GM12875 (cell line): ENCODE results near the gene WIZ.

ENCODE experiments used
- H3K4me3 ChIP-seq: one replicate; pipeline ENCODE4 v1.5.1; 2011; ENCODE audit warnings: low read depth, low read length, control low read depth
- TF ChIP-seq, protein P1 (sequence below): IDR thresholded peaks from 2 replicates; pipeline ENCODE4 v1.5.1; 2011; ENCODE audit warnings: low read depth, mild to moderate bottlenecking, control low read depth, inconsistent platforms, low read length, moderate library complexity, borderline replicate concordance; ENCODE audit not compliant: insufficient read depth

The WIZ gene

DNA sequence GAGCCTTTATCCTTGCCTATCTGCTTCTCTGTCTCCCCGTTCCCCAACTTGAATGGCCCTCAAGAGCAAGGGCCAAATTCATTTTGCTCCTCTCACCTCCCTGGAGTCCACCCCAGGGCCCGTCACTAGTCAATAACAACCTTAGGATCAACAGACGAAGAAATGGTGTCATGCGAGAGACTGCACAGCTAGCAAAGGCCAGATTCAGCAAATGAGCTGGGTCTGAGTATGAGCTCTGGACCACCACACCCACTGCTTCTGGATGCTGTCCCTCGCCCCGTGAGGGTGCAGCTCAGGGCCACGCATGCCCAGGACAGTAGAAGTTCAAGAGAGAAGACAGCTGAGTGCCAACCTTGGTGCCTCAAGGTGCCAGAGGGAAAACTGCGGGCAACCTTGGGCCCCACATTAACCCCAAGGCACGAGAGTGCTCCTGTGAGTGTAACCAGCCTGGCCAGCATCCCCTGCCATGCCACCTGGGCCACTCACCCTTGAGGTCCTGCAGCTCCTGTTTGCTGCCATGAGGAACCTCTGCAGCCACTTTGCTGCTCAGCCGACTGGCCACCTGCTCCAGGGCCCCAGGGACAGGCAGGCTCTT is 19.1 kb downstream of the WIZ start:
- H3K4me3 ChIP-seq = no peak overlapping the region
- TF ChIP-seq, protein P1, sequence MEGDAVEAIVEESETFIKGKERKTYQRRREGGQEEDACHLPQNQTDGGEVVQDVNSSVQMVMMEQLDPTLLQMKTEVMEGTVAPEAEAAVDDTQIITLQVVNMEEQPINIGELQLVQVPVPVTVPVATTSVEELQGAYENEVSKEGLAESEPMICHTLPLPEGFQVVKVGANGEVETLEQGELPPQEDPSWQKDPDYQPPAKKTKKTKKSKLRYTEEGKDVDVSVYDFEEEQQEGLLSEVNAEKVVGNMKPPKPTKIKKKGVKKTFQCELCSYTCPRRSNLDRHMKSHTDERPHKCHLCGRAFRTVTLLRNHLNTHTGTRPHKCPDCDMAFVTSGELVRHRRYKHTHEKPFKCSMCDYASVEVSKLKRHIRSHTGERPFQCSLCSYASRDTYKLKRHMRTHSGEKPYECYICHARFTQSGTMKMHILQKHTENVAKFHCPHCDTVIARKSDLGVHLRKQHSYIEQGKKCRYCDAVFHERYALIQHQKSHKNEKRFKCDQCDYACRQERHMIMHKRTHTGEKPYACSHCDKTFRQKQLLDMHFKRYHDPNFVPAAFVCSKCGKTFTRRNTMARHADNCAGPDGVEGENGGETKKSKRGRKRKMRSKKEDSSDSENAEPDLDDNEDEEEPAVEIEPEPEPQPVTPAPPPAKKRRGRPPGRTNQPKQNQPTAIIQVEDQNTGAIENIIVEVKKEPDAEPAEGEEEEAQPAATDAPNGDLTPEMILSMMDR = no peak

- H3K4me3 ChIP-seq = no peak overlapping the region
- TF ChIP-seq, protein P1 = no peak
These were observed 19.8 kb downstream of the WIZ start for GRCh38 chr19:15429825-15430467.

- H3K4me3 ChIP-seq = no peak overlapping the region
- TF ChIP-seq, protein P1 = no peak
These were observed 20.6 kb downstream of the WIZ start for GRCh38 chr19:15428956-15429824.

- H3K4me3 ChIP-seq = no peak overlapping the region
- TF ChIP-seq, protein P1 = no peak
These were observed 21.7 kb downstream of the WIZ start for GRCh38 chr19:15427991-15428471.

GRCh38 chr19:15427350-15427700 is 22.4 kb downstream of the WIZ start:
- TF ChIP-seq, protein P1 = no peak
- no peak overlapping the region for H3K4me3 ChIP-seq

DNA sequence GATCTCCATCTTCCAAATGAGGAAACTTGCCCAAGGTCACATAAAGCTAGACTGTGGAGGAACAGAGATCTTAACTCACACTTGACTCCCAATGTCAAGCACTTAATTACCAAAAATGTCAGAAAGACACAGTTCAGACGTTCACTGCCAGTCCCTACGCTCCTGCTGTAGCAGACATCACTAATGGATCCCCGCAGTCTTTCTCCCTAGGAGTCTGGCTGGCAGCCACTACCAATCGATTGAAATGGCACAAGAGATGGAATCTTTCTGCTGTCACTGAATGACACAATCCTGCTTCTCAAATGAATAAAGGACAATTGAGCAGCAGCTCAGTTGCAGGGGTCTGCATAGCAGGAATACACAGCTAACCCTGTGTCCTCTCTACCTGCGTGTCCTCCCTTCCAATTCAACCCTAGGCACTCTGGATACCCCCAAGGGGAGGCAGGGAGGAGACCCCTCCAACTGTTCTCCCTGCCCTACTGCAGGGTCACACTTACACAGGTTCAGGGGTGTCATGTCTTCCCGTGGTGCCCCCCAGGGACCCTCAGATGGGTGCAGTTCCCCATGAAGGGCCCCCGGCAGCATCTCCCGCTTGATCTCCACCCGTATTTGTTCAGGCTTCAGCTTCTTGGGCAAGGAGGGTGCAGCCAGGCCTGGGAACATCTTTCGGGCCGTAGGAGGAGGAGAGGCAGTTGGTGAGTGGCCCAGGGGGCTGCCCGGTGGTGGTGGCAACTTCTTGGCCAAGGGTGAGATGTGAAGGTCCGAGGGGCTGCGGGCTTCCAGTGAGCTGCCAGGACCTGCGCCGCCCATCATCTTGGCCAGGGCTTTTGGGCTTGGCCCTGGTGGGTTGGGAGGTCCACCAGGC is 23.0 kb downstream of the WIZ start:
- TF ChIP-seq, protein P1 = no peak
- no peak overlapping the region for H3K4me3 ChIP-seq
